HG02970 (cell line): Measurements from ENCODE around the gene TMEM63B.
"Not testable (repeated sequence)": the region's sequence is repeated elsewhere in the genome, so short reads cannot be mapped to it uniquely, and the experiment has no call there.

Experiments used
- ATAC-seq: cut with Tn5 transposase; IDR thresholded peaks from one replicate; pipeline ENCODE4 v1.9.1; 2021; ENCODE audit warnings: mild to moderate bottlenecking, moderate library complexity, moderate number of reproducible peaks; ENCODE audit not compliant: unreplicated experiment, low FRiP score

TMEM63B gene

GRCh38 chr6:44093750-44094402 is 33.5 kb upstream of the TMEM63B start:
- no peak for ATAC-seq

DNA sequence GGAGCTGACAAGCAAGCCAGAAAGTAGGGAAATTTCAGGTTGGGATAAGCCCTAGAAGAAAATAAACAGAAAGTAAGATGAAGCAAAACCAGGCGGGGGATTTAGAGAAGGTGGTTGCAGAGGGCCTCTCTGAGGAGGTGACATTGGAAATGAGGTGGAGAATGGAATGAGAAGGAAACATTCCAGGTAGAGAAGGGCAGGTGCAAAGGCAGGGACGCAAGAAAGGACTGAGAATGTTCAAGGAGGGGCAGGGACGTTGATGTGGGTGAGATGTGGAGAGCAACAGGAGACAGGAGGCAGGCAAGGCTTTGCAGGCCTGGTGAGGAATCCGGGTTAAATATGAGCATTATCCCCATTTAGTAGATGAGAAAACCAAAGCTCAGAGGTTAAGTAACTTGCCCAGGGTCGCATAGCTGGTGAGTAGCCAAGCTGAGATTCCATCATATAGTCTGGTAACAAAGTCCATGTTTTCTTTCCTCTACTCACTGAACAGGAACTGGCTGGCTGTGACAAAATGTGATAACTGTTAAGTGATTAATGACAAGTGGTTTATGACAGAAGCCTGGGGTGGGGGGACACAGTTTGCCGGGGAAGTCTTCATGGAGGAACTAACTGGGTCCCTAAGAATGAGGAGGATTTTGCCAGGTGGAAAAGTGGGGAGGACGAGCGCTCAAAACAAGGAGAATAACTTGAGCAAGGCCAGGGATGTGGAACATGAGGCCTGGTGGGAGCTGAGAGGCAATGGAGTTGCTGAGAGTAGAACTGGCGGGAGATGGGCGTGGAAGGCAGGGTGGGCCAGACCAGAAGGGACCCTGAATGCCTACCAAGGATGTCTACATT is 32.7 kb upstream of the TMEM63B start:
- ATAC-seq: no peak

- not testable (repeated sequence) for ATAC-seq
Observed at GRCh38 chr6:44095243-44095623, 32.1 kb upstream of the TMEM63B start.

DNA sequence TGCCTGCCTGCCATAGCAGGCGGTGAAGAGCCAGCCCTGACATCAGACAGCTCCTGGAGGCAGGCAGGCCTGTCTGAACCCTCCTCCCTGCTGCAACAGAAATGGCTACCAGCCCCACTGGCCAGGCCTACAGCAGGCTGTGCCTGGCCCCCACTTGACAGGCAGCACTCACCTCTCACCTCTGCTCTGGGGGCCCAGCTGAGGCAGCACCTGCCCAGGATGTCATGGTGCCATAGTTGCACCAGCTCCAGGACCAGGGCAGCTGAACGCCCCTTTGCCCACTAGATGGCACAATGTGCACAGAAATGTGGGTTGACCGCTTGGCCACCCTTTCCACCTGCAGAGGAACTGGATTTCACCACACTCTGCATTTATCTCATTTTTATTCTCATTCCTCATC is 30.7 kb upstream of the TMEM63B start:
- ATAC-seq: no peak

- ATAC-seq: no peak
Observed at GRCh38 chr6:44097782-44098317, 29.5 kb upstream of the TMEM63B start.

DNA sequence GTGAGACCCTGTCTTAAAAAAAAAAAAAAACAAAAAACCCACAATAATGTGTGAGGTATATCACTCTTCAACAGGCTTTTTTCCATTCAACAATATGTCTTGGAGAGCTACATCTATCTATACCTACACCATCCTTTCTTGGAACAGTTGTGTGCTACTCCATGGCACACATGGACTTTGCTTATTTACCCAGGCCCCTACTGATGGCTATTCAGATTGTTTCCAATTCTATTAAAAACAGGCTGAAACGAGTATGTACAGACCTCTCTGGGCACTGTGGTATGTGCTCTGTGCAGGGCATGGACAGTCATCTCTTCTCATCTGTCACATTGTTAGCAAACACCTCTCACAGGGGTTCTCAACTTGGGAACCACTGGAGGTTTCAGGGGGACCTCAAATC is 28.2 kb upstream of the TMEM63B start:
- ATAC-seq: no peak

DNA sequence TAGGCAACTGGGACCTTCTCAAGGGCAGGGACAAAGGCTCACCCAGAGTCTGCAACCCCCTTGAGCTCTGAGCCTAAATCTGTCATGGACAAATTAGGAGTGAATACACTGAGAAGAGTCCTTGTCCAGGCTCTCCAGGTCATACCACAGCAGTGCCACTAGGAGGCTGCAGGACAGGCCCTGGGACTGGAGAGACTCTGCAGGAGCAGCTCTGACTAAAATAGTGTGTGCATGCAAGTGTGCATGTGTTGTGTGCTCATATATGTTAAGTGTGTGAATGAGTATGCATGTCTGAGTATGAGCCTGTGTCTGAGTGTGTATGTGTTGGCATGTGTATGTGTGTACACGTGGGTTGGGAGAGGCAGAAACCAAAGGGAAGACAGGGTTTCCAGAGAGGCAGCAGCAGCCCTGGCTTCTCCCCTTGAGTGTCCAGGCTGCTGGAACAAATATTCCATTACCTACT is 27.2 kb upstream of the TMEM63B start:
- ATAC-seq: no peak

DNA sequence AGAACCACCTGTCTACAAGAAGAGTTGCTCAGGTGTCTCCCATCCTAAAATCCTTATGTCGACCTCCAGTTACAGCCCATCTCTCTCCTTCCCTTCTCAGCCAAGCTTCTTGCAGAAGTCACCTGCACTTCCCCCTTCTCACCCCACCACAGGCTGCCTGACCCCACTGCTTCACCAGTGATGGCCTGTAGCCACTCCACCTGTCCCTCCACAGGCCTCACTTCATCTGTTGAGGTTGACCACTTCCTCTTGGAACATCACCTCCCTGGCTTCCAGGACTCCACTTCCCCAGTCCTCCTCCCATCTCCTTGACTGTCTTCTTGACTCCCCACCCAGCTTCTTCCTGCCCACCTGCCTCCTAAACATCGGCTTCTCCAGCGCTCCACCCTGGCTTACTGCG is 25.5 kb upstream of the TMEM63B start:
- no peak for ATAC-seq

GRCh38 chr6:44102527-44102926 is 24.8 kb upstream of the TMEM63B start:
- no peak for ATAC-seq

DNA sequence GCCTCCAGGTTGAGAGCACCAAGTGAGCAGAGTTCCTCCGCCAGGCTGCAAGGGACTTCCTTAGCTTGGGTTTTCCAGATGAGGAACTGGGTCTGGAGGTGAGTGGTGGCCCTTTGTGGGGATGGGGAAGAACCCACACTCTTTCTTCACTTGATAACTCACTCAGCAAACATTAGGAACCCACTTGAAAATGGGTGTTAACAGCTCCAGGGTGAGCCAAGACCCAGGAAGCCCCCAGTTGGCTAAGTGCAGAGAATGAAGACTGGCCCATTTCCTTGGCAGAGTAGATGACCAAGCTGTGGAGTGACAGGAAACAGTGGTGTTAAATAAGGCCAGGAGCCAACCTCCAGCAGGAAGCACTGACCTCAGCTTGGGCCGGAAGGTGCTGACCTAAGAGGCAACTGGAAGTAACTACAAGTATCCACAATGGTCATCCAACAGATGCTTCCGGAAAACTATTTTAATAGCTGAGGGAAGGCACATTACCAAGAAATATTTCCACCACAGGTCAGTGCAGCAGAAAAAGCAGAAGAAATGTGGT is 22.8 kb upstream of the TMEM63B start:
- no peak for ATAC-seq

DNA sequence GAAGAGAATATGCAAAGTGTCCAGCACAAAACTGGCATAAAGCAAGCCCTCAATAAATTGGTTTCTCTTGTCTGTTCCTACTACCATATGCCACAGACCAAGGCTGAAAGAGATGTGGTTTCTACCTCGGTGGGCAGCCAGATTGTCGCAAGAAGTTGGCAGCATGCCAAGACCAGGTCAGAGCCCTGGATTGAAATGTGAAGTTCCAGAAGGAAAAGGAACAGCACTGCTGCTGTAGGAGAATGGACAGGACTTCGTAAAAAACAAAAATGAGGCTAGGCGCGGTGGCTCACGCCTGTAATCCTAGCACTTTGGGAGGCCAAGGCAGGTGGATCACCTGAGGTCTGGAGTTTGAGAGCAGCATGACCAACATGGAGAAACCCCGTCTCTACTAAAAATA is 22.2 kb upstream of the TMEM63B start:
- no peak for ATAC-seq

- no peak for ATAC-seq
Observed at GRCh38 chr6:44105993-44106740, 21.2 kb upstream of the TMEM63B start.

- no peak for ATAC-seq
Observed at GRCh38 chr6:44107017-44107416, 20.3 kb upstream of the TMEM63B start.

- ATAC-seq: no peak
Observed at GRCh38 chr6:44108471-44108870, 18.9 kb upstream of the TMEM63B start.

DNA sequence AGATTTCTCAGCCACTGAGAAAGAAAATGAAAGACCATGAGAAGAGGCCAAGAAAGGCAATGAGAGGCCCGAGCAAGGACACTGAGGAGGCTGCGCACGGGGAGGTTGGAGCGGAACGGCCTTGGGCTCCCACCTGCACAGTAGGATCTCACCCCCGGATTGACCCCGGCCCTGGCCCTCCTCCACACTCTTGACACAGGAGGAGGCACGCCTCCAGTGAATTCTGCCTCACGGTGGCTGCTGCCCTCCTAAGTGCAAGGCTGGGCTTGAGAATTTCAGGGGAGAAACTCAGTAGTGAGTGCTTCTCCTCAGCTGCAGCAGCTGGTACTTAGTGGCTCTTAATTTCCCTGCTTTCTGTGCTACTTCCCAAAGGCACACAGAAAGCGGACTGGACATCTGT is 18.1 kb upstream of the TMEM63B start:
- no peak for ATAC-seq

GRCh38 chr6:44110005-44110676 is 17.2 kb upstream of the TMEM63B start:
- ATAC-seq: no peak

DNA sequence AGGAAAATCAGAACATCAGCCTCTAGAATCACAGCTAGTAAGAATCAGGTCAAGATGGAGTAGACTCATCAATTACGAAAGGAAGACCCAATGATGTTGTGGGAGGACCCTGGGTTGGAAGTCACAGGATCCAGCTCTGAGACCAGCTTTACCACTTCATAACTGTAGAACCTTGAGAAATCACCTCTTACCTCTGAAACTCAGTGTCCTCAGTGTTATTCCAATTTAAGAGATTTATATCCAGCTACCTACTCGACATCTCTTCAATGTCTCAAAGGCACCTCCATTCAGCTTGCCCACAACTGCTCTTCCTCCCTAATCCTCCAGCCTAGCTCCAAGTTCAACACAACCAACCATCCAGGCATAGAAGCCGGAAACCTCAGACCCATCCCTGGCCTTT is 16.4 kb upstream of the TMEM63B start:
- ATAC-seq: no peak

GRCh38 chr6:44111434-44112417 is 15.6 kb upstream of the TMEM63B start:
- ATAC-seq: no peak

DNA sequence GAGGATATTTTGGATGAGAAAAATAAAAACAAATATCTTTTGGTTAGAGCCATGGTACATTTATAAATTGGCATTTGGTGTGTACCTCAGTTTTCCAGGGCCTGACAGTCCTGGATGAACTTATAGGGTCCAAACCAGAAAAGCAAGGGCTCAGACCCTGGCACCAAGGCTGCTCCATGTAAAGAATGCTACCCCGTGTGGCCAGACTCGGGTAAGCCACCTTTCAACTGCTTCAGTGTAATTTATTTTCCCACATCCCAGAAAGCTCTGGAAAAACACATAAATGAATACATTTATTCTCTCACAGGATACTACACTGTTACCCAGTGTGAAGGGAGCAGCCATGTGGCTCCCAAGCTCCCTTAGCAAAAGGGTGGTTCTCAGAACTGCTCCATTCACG is 13.9 kb upstream of the TMEM63B start:
- no peak for ATAC-seq
